Neural progenitor cell (in vitro differentiated cells): ENCODE results near the gene PSMD8. TPM values are rescaled to one million over a fixed set of nuclear protein-coding genes. Genes with fewer than 3 reads are reported as not detected.

Experiments used
- DNase-seq: peaks from one replicate; pipeline ENCODE4 v3.0.0-alpha.2; 2016; ENCODE audit warnings: low spot score
- H2AFZ ChIP-seq: fragments of 200-600 bp; sonication (generic); replicated peaks from 2 replicates; pipeline ENCODE4 v1.6.1; 2016; ENCODE audit warnings: antibody characterized with exemption
- H3F3A ChIP-seq: fragments of 200-600 bp; sonication (generic); 2 replicates; pipeline ENCODE4 v1.6.1; 2016; ENCODE audit warnings: antibody characterized with exemption, low read depth
- H3K27ac ChIP-seq: fragments of 200-600 bp; sonication (generic); 2 replicates; pipeline ENCODE4 v1.5.1; 2016; ENCODE audit warnings: mild to moderate bottlenecking
- H3K27me3 ChIP-seq: fragments of 200-600 bp; sonication (generic); 2 replicates; pipeline ENCODE4 v1.6.1; 2016; ENCODE audit warnings: mild to moderate bottlenecking, moderate library complexity
- H3K36me3 ChIP-seq: fragments of 200-600 bp; sonication (generic); 2 replicates; pipeline ENCODE4 v1.5.1; 2016
- H3K4me1 ChIP-seq: fragments of 200-600 bp; sonication (generic); 2 replicates; pipeline ENCODE4 v1.6.1; 2016; ENCODE audit warnings: mixed run types
- H3K4me2 ChIP-seq: fragments of 200-600 bp; sonication (generic); 2 replicates; pipeline ENCODE4 v1.6.1; 2016
- H3K4me3 ChIP-seq: fragments of 200-600 bp; sonication (generic); 2 replicates; pipeline ENCODE4 v1.5.1; 2016
- H3K79me2 ChIP-seq: fragments of 200-600 bp; sonication (generic); 2 replicates; pipeline ENCODE4 v1.6.1; 2016; ENCODE audit warnings: low read depth
- H3K9ac ChIP-seq: fragments of 200-600 bp; sonication (generic); 2 replicates; pipeline ENCODE4 v1.6.1; 2016
- H3K9me3 ChIP-seq: fragments of 200-600 bp; sonication (generic); 2 replicates; pipeline ENCODE4 v1.5.1; 2016; ENCODE audit warnings: low read depth
- H4K20me1 ChIP-seq: fragments of 200-600 bp; sonication (generic); 2 replicates; pipeline ENCODE4 v1.6.1; 2016; ENCODE audit warnings: low read depth
- H3K27ac Mint-ChIP-seq: 3 replicates; pipeline ENCODE4 v1.8.0; 2021; ENCODE audit warnings: mixed read lengths
- H3K27me3 Mint-ChIP-seq: 2 replicates; pipeline ENCODE4 v1.8.0; 2022; ENCODE audit warnings: low read depth, mild to moderate bottlenecking, inconsistent platforms, moderate library complexity, mixed read lengths; ENCODE audit not compliant: insufficient read depth
- H3K36me3 Mint-ChIP-seq: 3 replicates; pipeline ENCODE4 v1.8.0; 2021; ENCODE audit warnings: mixed read lengths
- H3K4me1 Mint-ChIP-seq: 3 replicates; pipeline ENCODE4 v1.8.0; 2021; ENCODE audit warnings: mixed read lengths
- H3K4me3 Mint-ChIP-seq: 3 replicates; pipeline ENCODE4 v1.8.0; 2021; ENCODE audit warnings: mild to moderate bottlenecking, moderate library complexity, mixed read lengths
- H3K9me3 Mint-ChIP-seq: 3 replicates; pipeline ENCODE4 v1.8.0; 2020; ENCODE audit warnings: mixed read lengths
- EZH2 ChIP-seq: fragments of 200-600 bp; sonication (generic); IDR thresholded peaks from 2 replicates; pipeline ENCODE4 v1.6.1; 2017; ENCODE audit warnings: antibody characterized with exemption, mild to moderate bottlenecking, moderate library complexity
- EZH2phosphoT487 ChIP-seq: fragments of 200-600 bp; sonication (generic); IDR thresholded peaks from 2 replicates; pipeline ENCODE4 v1.6.1; 2017; ENCODE audit warnings: antibody characterized with exemption
- total RNA-seq: library from RNA; depleted of rRNA; stranded (reverse); fragments of >200 nt; gene quantifications from 2 replicates; pipeline ENCODE4 v1.2.3, GENCODE V29; 2015; ENCODE audit warnings: low replicate concordance
- TF ChIP-seq, protein P1 (sequence below): fragments of 200-600 bp; sonication (generic); IDR thresholded peaks from 2 replicates; pipeline ENCODE4 v1.5.1; 2017; ENCODE audit warnings: antibody characterized with exemption, mild to moderate bottlenecking

PSMD8 gene
- total RNA-seq, 1 donor from 2014 or later = 119 TPM

DNA sequence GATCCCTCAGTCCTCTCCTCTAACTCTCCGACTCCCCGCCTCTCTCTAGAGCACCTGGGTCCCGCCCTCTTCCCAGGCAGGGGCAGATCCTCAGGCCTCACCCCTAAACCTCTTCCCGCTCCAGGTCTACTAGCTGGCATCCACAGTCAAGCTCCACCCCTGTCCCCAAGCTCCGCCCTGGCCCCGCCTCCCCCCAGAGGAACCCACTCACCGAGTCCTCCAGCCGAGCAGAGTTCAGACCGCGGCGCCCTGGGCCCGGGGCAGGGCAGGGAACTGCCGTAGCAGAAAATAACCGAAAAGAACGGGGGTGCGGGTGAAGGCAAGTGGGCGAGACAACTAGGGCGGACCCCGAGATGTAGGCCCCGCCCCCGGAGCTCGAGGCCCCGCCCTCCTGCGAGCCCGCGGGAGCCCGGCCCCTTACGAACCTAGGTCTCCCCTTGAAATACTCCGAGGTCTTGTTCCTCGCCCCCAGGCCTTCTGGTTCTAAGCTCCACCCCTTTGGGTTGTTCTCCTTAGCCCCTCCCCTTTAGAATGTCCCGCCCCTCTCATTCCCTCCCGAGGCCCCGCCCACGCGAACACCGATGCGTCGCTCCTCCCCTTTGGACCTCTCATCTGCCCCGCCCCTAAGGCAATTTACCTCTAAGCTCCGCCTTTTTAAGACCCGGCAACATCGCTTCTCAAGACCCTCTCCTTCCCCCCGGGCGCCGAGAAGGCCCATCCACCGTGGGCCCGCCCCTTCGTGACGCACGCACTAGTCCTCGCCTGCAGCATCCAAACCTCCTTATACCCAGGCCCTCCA is 13.4 kb downstream of the PSMD8 start, which contains the start of gene GGN:
TSS of gene GGN (minus strand) at position 485 of the 799 bp plus-strand sequence. CDS start 773 bp downstream, outside the sequence.
- Mint-ChIP-seq H3K27me3 (peaks cover 7% of the 10 kb centered on the region), H3K27ac (peak within 1 kb of the TSS; percentile 86), H3K36me3 (peaks cover 12% of the 10 kb centered on the region), H3K4me1 (peaks cover 22% of the 10 kb centered on the region), H3K9me3 (no peaks in the 10 kb centered on the region), H3K4me3 (peak within 1 kb of the TSS; percentile 93)
- H3K4me3 ChIP-seq = peak within 1 kb of the TSS; percentile 75
- peak within 1 kb of the TSS; percentile 86 for H3K4me2 ChIP-seq
- TF ChIP-seq, protein P1, sequence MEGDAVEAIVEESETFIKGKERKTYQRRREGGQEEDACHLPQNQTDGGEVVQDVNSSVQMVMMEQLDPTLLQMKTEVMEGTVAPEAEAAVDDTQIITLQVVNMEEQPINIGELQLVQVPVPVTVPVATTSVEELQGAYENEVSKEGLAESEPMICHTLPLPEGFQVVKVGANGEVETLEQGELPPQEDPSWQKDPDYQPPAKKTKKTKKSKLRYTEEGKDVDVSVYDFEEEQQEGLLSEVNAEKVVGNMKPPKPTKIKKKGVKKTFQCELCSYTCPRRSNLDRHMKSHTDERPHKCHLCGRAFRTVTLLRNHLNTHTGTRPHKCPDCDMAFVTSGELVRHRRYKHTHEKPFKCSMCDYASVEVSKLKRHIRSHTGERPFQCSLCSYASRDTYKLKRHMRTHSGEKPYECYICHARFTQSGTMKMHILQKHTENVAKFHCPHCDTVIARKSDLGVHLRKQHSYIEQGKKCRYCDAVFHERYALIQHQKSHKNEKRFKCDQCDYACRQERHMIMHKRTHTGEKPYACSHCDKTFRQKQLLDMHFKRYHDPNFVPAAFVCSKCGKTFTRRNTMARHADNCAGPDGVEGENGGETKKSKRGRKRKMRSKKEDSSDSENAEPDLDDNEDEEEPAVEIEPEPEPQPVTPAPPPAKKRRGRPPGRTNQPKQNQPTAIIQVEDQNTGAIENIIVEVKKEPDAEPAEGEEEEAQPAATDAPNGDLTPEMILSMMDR = no peak
- TF ChIP-seq EZH2phosphoT487 (no peak), EZH2 (no peak)
- no peak within 1 kb of the TSS for H3K9ac ChIP-seq
- no peaks in the 10 kb centered on the region for H3K36me3 ChIP-seq
- H2AFZ ChIP-seq = peak within 1 kb of the TSS; percentile 77
- H3K9me3 ChIP-seq = no peaks in the 10 kb centered on the region
- H3K27ac ChIP-seq = no peak within 1 kb of the TSS
- H4K20me1 ChIP-seq = peaks cover 38% of the 10 kb centered on the region
- H3F3A ChIP-seq = peaks cover 22% of the 10 kb centered on the region
- H3K79me2 ChIP-seq = no peaks in the 10 kb centered on the region
- H3K27me3 ChIP-seq = peaks cover 38% of the 10 kb centered on the region
- peaks cover 4% of the 10 kb centered on the region for H3K4me1 ChIP-seq
- DNase-seq = peak; percentile 99

DNA sequence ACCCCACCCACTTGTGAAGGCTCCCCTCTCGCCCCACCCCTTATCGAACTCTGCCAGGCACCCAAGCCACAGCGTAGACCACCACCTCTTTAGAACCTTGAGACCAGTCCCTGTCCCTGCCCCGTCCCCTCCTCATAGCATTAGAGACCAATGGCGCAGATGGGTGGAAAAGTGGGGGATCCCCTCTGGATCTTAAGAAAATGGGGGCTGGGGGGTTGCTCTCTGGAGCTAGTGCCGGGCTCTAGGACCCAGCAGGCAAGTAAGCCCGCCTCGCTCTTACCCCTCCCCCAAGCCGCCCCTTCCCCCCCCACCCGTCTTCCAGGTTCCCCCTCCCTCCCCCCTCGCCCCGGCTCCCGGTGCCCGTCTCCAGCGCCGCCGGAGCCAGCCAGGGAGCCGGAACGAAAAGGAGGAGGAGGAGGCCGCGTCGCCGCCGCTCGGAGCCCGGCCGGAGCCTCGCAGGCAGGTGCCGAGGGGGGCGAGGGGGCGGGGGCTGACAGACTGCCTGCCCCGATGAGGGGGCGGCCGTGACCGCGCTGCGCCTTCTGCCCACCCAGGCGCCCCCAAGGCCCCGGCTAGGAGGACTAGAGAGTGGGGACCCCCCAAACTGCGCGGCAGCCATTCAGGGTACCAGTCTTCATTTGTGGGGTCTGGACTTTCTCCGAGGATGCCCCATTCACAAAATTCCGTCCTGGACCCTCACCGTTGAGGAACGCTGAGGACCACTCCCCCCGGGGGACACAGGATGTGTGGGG is 14.2 kb downstream of the PSMD8 start, which contains the start of gene SPRED3:
TSS of gene SPRED3 (plus strand) at position 349 of the 752 bp plus-strand sequence. CDS start 1,606 bp downstream, outside the sequence.
- Histone ChIP-seq H3K4me1 (peaks cover 4% of the 10 kb centered on the region), H3K79me2 (no peaks in the 10 kb centered on the region), H3K27me3 (peaks cover 38% of the 10 kb centered on the region), H4K20me1 (peaks cover 38% of the 10 kb centered on the region), H3K36me3 (no peaks in the 10 kb centered on the region), H3K4me2 (peak within 1 kb of the TSS; percentile 86), H3K9me3 (no peaks in the 10 kb centered on the region), H3K4me3 (peak within 1 kb of the TSS; percentile 75), H3K9ac (no peak within 1 kb of the TSS), H2AFZ (peak within 1 kb of the TSS; percentile 77), H3K27ac (no peak within 1 kb of the TSS), H3F3A (peaks cover 26% of the 10 kb centered on the region)
- Mint-ChIP-seq H3K36me3 (peaks cover 12% of the 10 kb centered on the region), H3K9me3 (no peaks in the 10 kb centered on the region), H3K4me1 (peaks cover 23% of the 10 kb centered on the region), H3K27me3 (peaks cover 7% of the 10 kb centered on the region), H3K4me3 (peak within 1 kb of the TSS; percentile 93), H3K27ac (peak within 1 kb of the TSS; percentile 86)
- peak; percentile 91 for DNase-seq
- TF ChIP-seq, protein P1 = no peak
- TF ChIP-seq EZH2phosphoT487 = no peak
- TF ChIP-seq EZH2 = no peak

DNA sequence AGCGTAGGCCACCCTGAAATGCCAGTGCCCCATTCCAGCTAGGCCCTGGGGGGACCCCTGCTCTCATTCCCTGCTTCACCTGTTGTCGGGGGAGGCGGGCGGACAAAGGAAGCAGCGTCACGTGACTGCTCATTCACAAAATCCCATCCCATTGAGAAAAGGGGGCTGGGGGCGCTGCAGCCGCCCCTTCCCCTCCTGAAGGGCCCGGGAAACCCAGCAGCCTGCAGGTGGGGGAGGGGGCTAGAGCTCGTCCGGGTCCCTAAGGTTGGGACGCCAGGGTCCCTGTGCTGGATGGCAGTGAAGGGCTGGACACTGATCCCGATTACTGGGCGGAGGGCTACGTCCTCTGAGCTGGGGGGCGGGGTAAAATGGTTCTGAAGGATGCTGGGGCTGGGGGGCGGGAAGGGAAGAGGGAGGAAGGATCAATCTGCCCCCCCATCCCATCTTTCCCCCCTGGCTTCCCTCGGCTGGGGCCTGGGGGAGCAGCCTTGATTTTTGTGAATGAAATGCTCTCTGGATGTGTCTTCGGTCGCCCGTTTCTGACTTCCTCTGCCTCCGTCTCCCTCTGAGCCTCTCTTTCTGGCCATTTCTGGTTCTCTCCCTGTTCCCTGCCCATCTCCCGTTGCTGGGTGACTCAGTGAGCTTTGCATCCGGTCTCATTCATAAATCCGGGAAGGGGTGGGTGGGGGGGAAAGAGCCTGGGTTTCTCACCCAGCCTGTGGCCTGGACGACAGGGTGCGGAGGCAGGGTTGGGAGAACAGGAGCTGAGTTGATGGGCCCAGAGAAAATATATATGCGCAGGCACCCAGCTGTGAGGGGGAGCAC is 14.9 kb downstream of the PSMD8 start:
- Mint-ChIP-seq H3K4me1 (peaks cover 23% of the 10 kb centered on the region), H3K36me3 (peaks cover 19% of the 10 kb centered on the region), H3K27ac (peak overlapping the region; percentile 86), H3K27me3 (peaks cover 9% of the 10 kb centered on the region), H3K9me3 (no peaks in the 10 kb centered on the region), H3K4me3 (peak overlapping the region; percentile 93)
- Histone ChIP-seq H3F3A (peaks cover 30% of the 10 kb centered on the region), H3K27me3 (peaks cover 38% of the 10 kb centered on the region), H3K27ac (no peak overlapping the region), H3K79me2 (no peaks in the 10 kb centered on the region), H2AFZ (peak overlapping the region; percentile 77), H3K9ac (no peak overlapping the region), H3K4me1 (peaks cover 4% of the 10 kb centered on the region), H4K20me1 (peaks cover 35% of the 10 kb centered on the region), H3K9me3 (no peaks in the 10 kb centered on the region), H3K4me2 (peak overlapping the region; percentile 86), H3K36me3 (no peaks in the 10 kb centered on the region), H3K4me3 (peak overlapping the region; percentile 75)
- DNase-seq = peak; percentile 72
- TF ChIP-seq, protein P1 = no peak
- TF ChIP-seq EZH2phosphoT487 (no peak), EZH2 (no peak)
